SK-N-SH (cell line): ENCODE results near the gene PNO1. TPM values are rescaled to one million over a fixed set of nuclear protein-coding genes. Genes with fewer than 3 reads are reported as not detected.
A peak's percentile ranks its signal among the peaks of the same experiment; 100 is the strongest.

Source experiments
- CTCF ChIA-PET: fragments of 300-600, 350-600 bp; formaldehyde crosslinking; extraction: SDS; loops from one replicate; lab custom pipeline; 2021; lab: Yijun Ruan, JAX
- POLR2A ChIA-PET: fragments of 350-600 bp; sonication (Branson Sonifier 250); formaldehyde crosslinking; extraction: SDS; loops from one replicate; lab custom pipeline; 2020; ENCODE audit warnings: antibody characterized with exemption, inconsistent platforms; lab: Yijun Ruan, JAX
- DNase-seq: peaks from one replicate; pipeline ENCODE4 v3.0.0; 2012
- H2AFZ ChIP-seq: fragments of 200-600 bp; sonication (generic); 2 replicates; pipeline ENCODE4 v1.8.1; 2016; ENCODE audit warnings: antibody characterized with exemption, mild to moderate bottlenecking, low read depth
- H3F3A ChIP-seq: fragments of 200-600 bp; sonication (generic); replicated peaks from 2 replicates; pipeline ENCODE3; 2016; ENCODE audit warnings: antibody characterized with exemption, mild to moderate bottlenecking; ENCODE audit not compliant: insufficient read depth
- H3K27ac ChIP-seq, 2 experiments: fragments of 200-500 bp in 1 of 2; fragments of 200-600 bp in 1 of 2; sonication (Bioruptor generic) in 1 of 2; sonication (generic), shearing (Covaris generic) in 1 of 2; 2 replicates each; pipeline versions ENCODE4 v1.5.1 to v1.6.1; 2014 to 2016; ENCODE audit warnings: low read depth in 2 of 2, inconsistent platforms in 1 of 2, low read length in 1 of 2, mild to moderate bottlenecking in 1 of 2, mixed read lengths in 1 of 2
- H3K27me3 ChIP-seq: fragments of 200-600 bp; sonication (generic), shearing (Covaris generic); 2 replicates; pipeline ENCODE4 v1.6.1; 2016; ENCODE audit warnings: mixed run types; ENCODE audit not compliant: insufficient read depth
- H3K36me3 ChIP-seq, 2 experiments: fragments of 200-500 bp in 1 of 2; fragments of 200-600 bp in 1 of 2; sonication (Bioruptor generic) in 1 of 2; sonication (generic) in 1 of 2; replicated peaks in 1 of 2; 2 replicates each; pipeline versions ENCODE3 to v1.5.1; 2014 to 2016; ENCODE audit warnings: low read length in 1 of 2, mild to moderate bottlenecking in 1 of 2; ENCODE audit not compliant: insufficient read depth in 2 of 2, control insufficient read depth in 1 of 2
- H3K4me1 ChIP-seq, 2 experiments: fragments of 200-500 bp in 1 of 2; fragments of 200-600 bp in 1 of 2; sonication (Bioruptor generic) in 1 of 2; sonication (generic), shearing (Covaris generic) in 1 of 2; 2 replicates each; pipeline versions ENCODE4 v1.5.1 to v1.6.1; 2014 to 2016; ENCODE audit warnings: low read depth in 1 of 2, low read length in 1 of 2, mixed run types in 1 of 2; ENCODE audit not compliant: insufficient read depth in 2 of 2, control insufficient read depth in 1 of 2
- H3K4me2 ChIP-seq: fragments of 200-600 bp; sonication (generic), shearing (Covaris generic); 2 replicates; pipeline ENCODE4 v1.6.1; 2017; ENCODE audit warnings: mixed run types
- H3K4me3 ChIP-seq, 2 experiments: fragments of 200-500 bp in 1 of 2; fragments of 200-600 bp in 1 of 2; sonication (Bioruptor generic) in 1 of 2; sonication (generic), shearing (Covaris generic) in 1 of 2; 2 replicates each; pipeline versions ENCODE4 v1.5.1 to v1.8.1; 2014 to 2016; ENCODE audit warnings: low read depth in 2 of 2, inconsistent platforms in 1 of 2, low read length in 1 of 2, mild to moderate bottlenecking in 1 of 2, mixed read lengths in 1 of 2, moderate library complexity in 1 of 2
- H3K79me2 ChIP-seq: fragments of 200-600 bp; sonication (generic); 2 replicates; pipeline ENCODE4 v1.8.1; 2017; ENCODE audit warnings: mild to moderate bottlenecking; ENCODE audit not compliant: insufficient read depth
- H3K9ac ChIP-seq: fragments of 200-600 bp; sonication (generic); 2 replicates; pipeline ENCODE4 v1.6.1; 2017; ENCODE audit warnings: mixed run types
- H3K9me2 ChIP-seq: fragments of 200-600 bp; sonication (generic); 2 replicates; pipeline ENCODE4 v1.6.1; 2017; ENCODE audit warnings: mixed run types
- H3K9me3 ChIP-seq: fragments of 200-600 bp; sonication (generic); 2 replicates; pipeline ENCODE4 v1.6.1; 2017; ENCODE audit warnings: mixed run types, mild to moderate bottlenecking, moderate library complexity
- H4K20me1 ChIP-seq: fragments of 200-600 bp; sonication (generic); 2 replicates; pipeline ENCODE4 v1.6.1; 2017; ENCODE audit warnings: mild to moderate bottlenecking, mixed run types; ENCODE audit not compliant: insufficient read depth
- CHD2 ChIP-seq: fragments of 150-350 bp; IDR thresholded peaks from 2 replicates; pipeline ENCODE4 v1.6.1; 2018; ENCODE audit warnings: low read length; ENCODE audit not compliant: partially characterized antibody
- EZH2phosphoT487 ChIP-seq: fragments of 200-600 bp; sonication (generic); IDR thresholded peaks from 2 replicates; pipeline ENCODE4 v1.6.1; 2017; ENCODE audit warnings: low read depth, mixed run types, mild to moderate bottlenecking, antibody characterized with exemption, moderate library complexity, borderline replicate concordance
- FOSL2 ChIP-seq: IDR thresholded peaks from 2 replicates; pipeline ENCODE4 v1.4.0; 2012; ENCODE audit warnings: low read depth, mild to moderate bottlenecking, moderate library complexity, borderline replicate concordance
- FOXJ3 ChIP-seq: sonication (generic); formaldehyde crosslinking; IDR thresholded peaks from 2 replicates; pipeline ENCODE4 v1.5.1; 2020; ENCODE audit warnings: mild to moderate bottlenecking, missing genetic modification reagents
- FOXM1 ChIP-seq: IDR thresholded peaks from 2 replicates; pipeline ENCODE4 v1.4.0; 2012; ENCODE audit warnings: low read depth, mild to moderate bottlenecking
- GABPA ChIP-seq: IDR thresholded peaks from 2 replicates; pipeline ENCODE4 v1.4.0; 2012; ENCODE audit warnings: low read depth, mild to moderate bottlenecking
- JUND ChIP-seq: IDR thresholded peaks from 2 replicates; pipeline ENCODE4 v1.4.0; 2012
- MAX ChIP-seq: IDR thresholded peaks from 2 replicates; pipeline ENCODE4 v1.4.0; 2012; ENCODE audit warnings: low read depth
- MEF2A ChIP-seq: IDR thresholded peaks from 2 replicates; pipeline ENCODE4 v1.4.0; 2012; ENCODE audit warnings: low read depth, borderline replicate concordance
- MXI1 ChIP-seq: IDR thresholded peaks from 2 replicates; pipeline ENCODE4 v1.6.1; 2012; ENCODE audit warnings: mild to moderate bottlenecking, low read depth, low read length, improper control_type of control experiment
- NFIC ChIP-seq: IDR thresholded peaks from 2 replicates; pipeline ENCODE4 v1.4.0; 2012; ENCODE audit warnings: borderline replicate concordance
- NRF1 ChIP-seq: IDR thresholded peaks from 2 replicates; pipeline ENCODE4 v1.6.1; 2012; ENCODE audit warnings: low read depth, mild to moderate bottlenecking, low read length
- PBX3 ChIP-seq: IDR thresholded peaks from 2 replicates; pipeline ENCODE4; 2012
- REST ChIP-seq: IDR thresholded peaks from 2 replicates; pipeline ENCODE4 v1.6.1; 2012; ENCODE audit warnings: mild to moderate bottlenecking, low read depth, low read length, moderate library complexity
- RXRA ChIP-seq: IDR thresholded peaks from 2 replicates; pipeline ENCODE4 v1.4.0; 2012; ENCODE audit warnings: low read depth, mild to moderate bottlenecking, borderline replicate concordance
- TCF12 ChIP-seq: IDR thresholded peaks from 2 replicates; pipeline ENCODE4 v1.4.0; 2012
- USF1 ChIP-seq: IDR thresholded peaks from 2 replicates; pipeline ENCODE4 v1.4.0; 2012; ENCODE audit warnings: low read depth, borderline replicate concordance
- USF2 ChIP-seq: fragments of 150-350 bp; IDR thresholded peaks from 2 replicates; pipeline ENCODE4 v1.6.1; 2017; ENCODE audit warnings: antibody characterized with exemption, low read length, low read depth, borderline replicate concordance
- WGBS: methylation state at CpG from one replicate; pipeline ENCODE4 v1.1.6; 2017; ENCODE audit warnings: low lambda C conversion rate; 5-methylcytosine and 5-hydroxymethylcytosine counted together
- polyA plus RNA-seq, 3 experiments: library from polyadenylated mRNA; depleted of rRNA; stranded (reverse); fragments of >200 nt; gene quantifications; 2 replicates each; pipeline ENCODE4 v1.2.3, GENCODE V29; 2012

PNO1 gene
- polyA plus RNA-seq, 1 of the 3 experiments (the other 2 are of a cell fraction), result 20.6 TPM

GRCh38 chr2:68223419-68223818 is 65.7 kb downstream of the PNO1 start:
- Histone ChIP-seq H4K20me1 (peaks cover 99% of the 10 kb centered on the region), H3K27me3 (no peaks in the 10 kb centered on the region), H3K9ac (no peak overlapping the region), H3K79me2 (peaks cover 100% of the 10 kb centered on the region), H2AFZ (no peak overlapping the region), H3F3A (peaks cover 35% of the 10 kb centered on the region), H3K9me3 (no peaks in the 10 kb centered on the region), H3K4me1 (peaks cover 20 to 26% of the 10 kb centered on the region in 2 experiments; a peak in 3 of 4 replicates), H3K27ac (peak overlapping the region; percentile 0 to 24; a peak in 3 of 4 replicates), H3K4me2 (no peak overlapping the region), H3K4me3 (no peak overlapping the region), H3K36me3 (peaks cover 8 to 26% of the 10 kb centered on the region in 2 experiments), H3K9me2 (no peaks in the 10 kb centered on the region)
- ChIA-PET CTCF (interaction anchor here (1.1 to 1.4 kb wide), 2 partner anchors 9 to 27 kb away, joined by 3 to 5 read pairs; no protein-coding TSS in a partner anchor), POLR2A (no interaction called here)
- 53% methylated on average over 2 of the region's 2 CpGs for WGBS
- DNase-seq, result no peak
- TF ChIP-seq USF2 (no peak), FOXM1 (no peak), USF1 (no peak), FOXJ3 (CRISPR knock-in tag) (no peak), PBX3 (no peak), MAX (no peak), RXRA (no peak), MXI1 (no peak), MEF2A (no peak), FOSL2 (no peak), REST (no peak), NFIC (no peak), CHD2 (no peak), EZH2phosphoT487 (no peak), TCF12 (no peak), JUND (no peak), NRF1 (no peak), GABPA (no peak)
- TF ChIP-seq, all 33 proteins: peak for 0
